Renal cortical epithelial cell (primary cell): ENCODE measurements around the gene CNTLN. TPM values are rescaled to one million over a fixed set of nuclear protein-coding genes. Genes with fewer than 3 reads are reported as not detected.
"Not testable (repeated sequence)": the region's sequence is repeated elsewhere in the genome, so short reads cannot be mapped to it uniquely, and the experiment has no call there.

Source experiments
- DNase-seq: peaks from one replicate; pipeline ENCODE4 v3.0.0-alpha.2; 2011; ENCODE audit warnings: low read depth
- total RNA-seq: library from RNA; depleted of rRNA; stranded (reverse); fragments of >200 nt; gene quantifications from 2 replicates; pipeline ENCODE4 v1.2.3, GENCODE V29; 2014

Gene CNTLN
- total RNA-seq, 1 donor from 2014 or later, result 9.5 TPM

DNA sequence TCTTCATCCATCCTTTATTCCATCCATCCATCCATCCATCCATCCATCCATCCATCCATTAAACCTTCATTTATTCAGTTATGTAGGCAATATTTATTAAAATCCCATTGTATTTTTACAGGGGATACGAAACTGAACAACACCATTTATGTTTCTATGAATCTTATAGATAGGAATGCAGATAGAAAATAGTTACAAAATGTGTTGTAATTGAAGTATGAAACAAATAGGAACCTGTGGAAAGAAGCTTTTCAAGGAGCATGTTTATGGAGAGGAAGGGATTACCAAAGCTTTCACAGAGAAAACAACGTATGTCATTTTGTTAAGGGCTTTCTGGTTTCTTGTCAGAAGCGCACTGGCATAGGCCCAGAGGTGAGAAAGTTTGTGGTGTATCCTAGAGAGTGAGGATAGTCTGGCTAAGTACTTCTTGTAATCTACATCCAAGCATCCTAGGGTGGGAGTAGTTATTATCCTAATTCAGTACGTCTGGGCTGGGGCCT is 184.0 kb downstream of the CNTLN start:
- no peak for DNase-seq

GRCh38 chr9:17319864-17320263 is 185.0 kb downstream of the CNTLN start:
- no peak for DNase-seq

DNA sequence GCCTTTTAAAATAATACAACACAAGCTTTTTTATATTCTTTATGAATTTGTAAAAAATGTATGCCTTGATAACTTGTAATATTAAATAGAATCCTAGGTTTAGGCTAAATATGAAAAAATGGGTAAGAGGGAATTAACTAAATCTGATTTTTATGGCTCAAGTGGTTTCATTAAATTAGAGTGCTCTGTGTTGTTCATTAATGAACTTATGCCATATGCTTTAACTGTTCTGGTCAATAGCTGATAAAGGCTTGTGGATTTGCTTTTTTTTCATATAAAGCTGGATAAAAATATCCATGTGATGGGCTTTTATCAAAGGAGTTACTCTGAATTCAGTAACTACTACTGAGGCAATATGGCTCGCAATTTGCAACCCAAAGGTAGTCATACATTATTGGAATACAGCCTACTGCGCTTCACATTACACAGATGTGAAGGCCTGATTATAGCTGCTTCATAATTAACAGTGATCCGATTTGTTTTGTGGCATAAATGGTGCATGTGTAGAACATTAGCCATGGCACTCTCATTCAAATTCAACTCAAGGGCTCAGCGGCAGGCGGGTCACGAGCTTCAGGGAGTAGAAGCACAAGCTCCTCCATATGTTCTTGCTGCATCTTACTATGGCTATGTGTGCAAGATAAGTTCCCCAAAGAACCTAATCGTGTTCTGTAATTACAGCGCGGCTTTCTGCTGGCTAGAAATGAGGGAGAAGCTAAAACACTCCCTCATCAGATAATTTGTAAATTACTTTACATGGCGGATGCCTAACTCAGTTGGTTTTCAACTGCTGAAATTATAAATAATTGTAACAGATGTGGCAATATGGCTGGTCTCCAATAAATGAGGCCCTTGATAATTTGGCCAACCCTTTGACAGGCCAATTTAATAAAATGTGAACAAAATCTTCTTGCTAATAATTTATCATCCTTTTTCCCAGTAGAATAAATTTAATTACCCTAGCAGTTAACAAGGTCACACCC is 188.3 kb downstream of the CNTLN start:
- no peak for DNase-seq

GRCh38 chr9:17328331-17328730 is 193.5 kb downstream of the CNTLN start:
- DNase-seq, result no peak

GRCh38 chr9:17330097-17330496 is 195.3 kb downstream of the CNTLN start:
- no peak for DNase-seq

DNA sequence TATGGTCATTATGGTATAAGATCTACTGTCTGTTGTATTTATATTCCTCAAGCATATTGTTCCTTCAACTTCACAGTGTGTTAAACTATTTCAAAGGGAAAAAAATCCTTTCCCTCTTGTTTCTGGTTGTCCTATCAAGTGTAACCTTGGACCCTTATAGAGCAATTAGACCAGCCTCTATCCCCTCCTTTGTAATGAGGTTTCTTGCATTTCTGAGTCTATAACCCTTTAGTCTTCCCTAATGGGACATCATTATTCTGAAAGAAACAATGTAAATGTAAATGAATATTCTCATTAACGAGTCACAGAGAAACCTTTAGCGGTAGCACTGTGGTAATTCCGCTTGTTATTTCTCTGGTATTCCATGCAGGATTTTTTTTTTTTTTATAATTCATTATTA is 197.3 kb downstream of the CNTLN start:
- DNase-seq, result no peak

- no peak for DNase-seq
Observed at GRCh38 chr9:17339156-17339555, 204.3 kb downstream of the CNTLN start.

GRCh38 chr9:17342696-17343095 is 207.9 kb downstream of the CNTLN start:
- DNase-seq, result no peak

DNA sequence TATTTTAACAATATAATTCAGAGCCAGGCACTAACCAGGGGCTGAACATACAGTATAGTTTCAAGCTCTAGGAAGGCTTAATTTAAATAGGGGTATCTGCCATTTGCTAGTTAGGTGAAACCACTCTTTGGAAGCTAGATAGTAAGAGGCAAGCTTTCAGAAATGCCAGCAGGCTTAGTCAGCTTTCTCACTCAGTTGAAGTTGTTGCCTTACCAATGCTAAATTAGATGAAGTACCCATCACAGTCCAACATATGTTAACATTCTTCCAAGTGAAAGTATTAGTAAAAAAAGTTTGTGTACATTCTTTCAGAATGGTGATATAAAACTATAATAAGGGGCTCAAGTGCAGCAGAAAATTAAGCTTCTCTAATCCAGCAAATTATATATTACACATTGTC is 215.0 kb downstream of the CNTLN start:
- DNase-seq, result peak; percentile 30

DNA sequence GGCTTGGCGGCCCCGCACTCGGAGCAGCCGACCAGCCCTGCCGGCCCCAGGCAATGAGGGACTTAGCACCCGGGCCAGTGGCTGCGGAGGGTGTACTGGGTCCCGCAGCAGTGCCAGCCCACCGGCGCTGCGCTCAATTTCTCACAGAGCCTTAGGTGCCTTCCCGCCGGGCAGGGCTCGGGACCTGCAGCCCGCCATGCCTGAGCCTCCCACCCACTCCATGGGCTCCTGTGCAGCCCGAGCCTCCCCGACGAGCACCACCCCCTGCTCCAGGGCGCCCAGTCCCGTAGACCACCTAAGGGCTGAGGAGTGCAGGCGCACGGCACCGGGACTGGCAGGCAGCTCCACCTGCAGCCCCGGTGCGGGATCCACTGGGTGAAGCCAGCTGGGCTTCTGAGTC is 219.2 kb downstream of the CNTLN start:
- not testable (repeated sequence) for DNase-seq

DNA sequence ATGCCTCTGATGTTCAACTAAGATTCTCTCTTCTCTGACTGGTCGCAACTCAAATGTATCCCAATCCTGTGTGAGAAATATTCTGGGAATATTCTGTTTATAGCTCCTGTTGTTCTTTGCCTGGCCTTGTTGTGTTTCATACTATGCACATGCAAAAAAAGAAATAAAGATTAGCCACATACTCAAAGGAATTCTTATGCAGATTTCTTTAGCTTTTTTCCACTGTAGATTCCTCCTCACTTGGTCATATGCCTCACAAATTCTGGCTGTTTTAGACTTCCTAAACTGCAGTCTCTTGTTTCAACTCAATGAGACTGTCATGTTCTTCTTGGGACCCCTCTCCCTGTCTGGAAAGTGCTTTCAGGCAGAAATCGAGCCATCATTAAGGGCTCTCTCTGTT is 226.5 kb downstream of the CNTLN start:
- no peak for DNase-seq

DNA sequence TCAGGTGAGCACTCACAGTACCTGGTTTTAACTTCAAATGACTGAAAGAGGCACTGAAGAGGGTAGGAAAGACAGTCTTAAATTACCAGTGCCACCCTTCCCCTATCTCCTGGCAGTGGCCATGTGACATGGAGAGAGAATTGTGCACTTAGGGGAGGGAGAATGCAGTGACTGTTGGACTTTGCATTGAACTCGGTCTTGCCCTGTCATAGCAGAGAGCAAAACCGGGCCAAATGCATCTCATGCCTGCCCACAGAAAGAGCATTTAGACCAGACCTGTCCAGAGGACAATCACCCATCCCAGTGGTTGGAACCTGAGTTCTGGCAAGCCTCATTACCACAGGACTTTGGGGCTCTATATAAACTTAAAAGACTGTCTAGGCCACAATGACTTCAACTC is 232.2 kb downstream of the CNTLN start:
- no peak for DNase-seq

DNA sequence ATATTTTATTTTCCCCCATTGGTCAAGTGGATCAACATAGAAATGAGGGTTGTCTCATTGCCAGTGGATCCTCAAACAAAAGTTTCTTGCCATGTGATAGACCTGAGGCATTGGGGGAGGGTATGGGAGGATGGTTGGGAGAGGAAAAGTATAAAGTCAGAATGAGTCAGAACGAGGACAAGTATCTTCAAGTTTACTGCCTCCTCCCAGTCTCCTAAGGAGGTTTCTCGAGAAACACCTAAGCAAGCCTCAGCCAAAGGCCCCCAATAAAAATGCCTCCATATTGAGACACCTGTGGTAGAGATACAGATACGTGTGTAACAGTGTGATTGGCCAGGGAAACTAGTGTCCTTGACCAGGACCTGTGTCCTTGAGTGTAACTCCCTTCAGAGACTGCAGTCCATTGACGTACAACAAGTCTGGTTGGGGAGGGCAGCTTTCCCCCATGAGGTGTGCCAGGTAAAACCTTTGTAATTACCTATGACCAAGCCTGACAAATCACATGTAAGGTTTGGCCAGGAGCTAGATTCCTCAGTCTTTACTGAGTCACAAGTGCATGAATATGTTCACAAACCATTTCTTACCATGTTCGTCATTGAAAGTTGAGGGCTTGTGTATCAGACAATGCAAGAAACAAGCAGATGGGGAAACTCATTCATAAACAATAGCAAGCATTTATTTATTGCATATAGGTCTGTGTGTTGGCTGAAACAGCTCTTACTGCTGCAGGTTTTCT is 245.5 kb downstream of the CNTLN start:
- no peak for DNase-seq

GRCh38 chr9:17387565-17387964 is 252.7 kb downstream of the CNTLN start:
- no peak for DNase-seq

- no peak for DNase-seq
Observed at GRCh38 chr9:17389026-17389425, 254.2 kb downstream of the CNTLN start.

GRCh38 chr9:17394881-17395510 is 260.2 kb downstream of the CNTLN start:
- no peak for DNase-seq

DNA sequence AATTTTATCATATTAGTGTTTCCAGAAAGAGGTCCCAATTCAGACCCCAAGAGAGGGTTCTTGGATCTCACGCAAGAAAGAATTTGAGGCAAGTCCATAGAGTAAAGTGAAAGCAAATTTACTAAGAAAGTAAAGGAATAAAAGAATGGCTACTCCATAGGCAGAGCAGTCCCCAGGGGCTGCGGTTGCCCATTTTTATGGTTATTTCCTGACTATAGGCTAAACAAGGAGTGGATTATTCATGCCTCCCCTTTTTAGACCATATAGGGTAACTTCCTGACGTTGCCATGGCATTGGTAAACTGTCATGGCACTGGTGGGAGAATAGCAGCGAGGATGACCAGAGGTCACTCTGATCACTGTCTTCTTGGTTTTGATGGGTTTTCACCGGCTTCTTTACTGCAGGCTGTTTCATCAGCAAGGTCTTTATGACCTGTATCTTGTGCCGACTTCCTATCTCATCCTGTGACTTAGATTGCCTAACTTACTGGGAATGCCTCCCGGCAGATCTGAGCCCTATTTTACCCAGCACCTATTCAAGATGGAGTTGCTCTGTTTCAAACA is 262.4 kb downstream of the CNTLN start:
- DNase-seq, result not testable (repeated sequence)

- no peak for DNase-seq
Observed at GRCh38 chr9:17398350-17398749, 263.5 kb downstream of the CNTLN start.

DNA sequence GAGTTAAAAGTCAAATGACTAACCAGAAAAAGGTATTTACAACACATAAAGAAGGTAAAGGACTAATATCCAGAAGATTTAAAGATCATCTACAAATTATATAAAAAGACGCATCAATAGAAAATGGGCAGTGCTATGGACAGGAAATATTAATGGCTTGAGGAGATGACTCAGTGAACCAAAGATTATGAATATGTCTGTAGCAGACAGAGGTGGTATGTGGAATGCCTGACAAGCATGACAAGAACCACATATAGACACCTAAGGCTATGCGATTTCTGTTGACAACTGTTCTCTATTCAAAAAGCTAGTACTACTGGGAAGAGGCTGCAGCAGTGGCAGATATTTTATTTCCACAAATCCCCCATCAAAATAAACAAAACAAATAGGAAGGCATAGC is 267.0 kb downstream of the CNTLN start:
- DNase-seq, result no peak

GRCh38 chr9:17402309-17402708 is 267.5 kb downstream of the CNTLN start:
- peak; percentile 16 for DNase-seq

DNA sequence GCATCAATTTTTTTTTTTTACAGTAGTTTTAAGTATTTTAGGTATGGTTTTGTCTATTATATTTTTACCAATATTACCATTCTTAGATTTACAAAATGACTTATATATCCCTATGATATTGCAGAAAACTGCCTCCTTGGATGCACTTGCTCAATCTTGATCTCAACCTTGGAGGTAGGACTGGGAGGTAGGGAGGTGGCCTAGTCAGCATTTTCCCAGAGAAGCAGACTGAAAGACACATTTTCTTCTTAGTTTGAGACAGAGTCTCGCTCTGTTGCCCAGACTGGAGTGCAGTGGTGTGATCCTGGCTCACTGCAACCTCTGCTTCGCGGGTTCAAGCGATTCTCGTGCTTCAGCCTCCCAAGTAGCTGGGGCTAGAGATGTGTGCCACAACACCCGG is 268.7 kb downstream of the CNTLN start:
- no peak for DNase-seq

DNA sequence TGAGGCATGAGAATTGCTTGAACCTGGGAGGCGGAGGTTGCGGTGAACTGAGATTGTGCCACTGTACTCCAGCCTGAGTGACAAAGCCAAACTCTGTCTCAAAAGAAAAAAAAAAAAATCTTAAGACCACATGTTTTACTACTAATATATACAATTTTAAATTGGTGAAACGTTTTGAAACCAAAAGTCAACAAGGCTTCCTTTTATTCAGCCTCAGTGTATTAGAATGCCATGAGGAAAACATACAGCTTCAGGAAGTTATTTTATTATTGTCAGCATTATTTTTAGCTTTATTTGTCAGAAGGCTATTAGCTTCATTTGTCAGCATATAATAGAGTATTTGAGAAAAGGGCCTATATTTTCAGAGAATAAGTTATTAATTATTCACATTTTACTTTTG is 280.1 kb downstream of the CNTLN start:
- no peak for DNase-seq
